GM19099 (cell line): ENCODE results near the gene CHCHD6.

ENCODE experiments used
- POLR2A ChIP-seq: IDR thresholded peaks from 3 replicates; pipeline ENCODE4 v1.6.1; 2011; ENCODE audit warnings: low read depth; ENCODE audit not compliant: insufficient read length; ENCODE audit errors: extremely low read depth

Gene CHCHD6

GRCh38 chr3:126976906-126977305 lies 272.9 kb downstream of the CHCHD6 start:
- no peak for TF ChIP-seq POLR2A

- no peak for TF ChIP-seq POLR2A
These were observed 273.8 kb downstream of the CHCHD6 start for GRCh38 chr3:126977821-126978220.

GRCh38 chr3:126978291-126978690 lies 274.3 kb downstream of the CHCHD6 start:
- no peak for TF ChIP-seq POLR2A

GRCh38 chr3:126979046-126979628 lies 275.1 kb downstream of the CHCHD6 start:
- no peak for TF ChIP-seq POLR2A

GRCh38 chr3:126980266-126980811 lies 276.3 kb downstream of the CHCHD6 start:
- TF ChIP-seq POLR2A: no peak

- no peak for TF ChIP-seq POLR2A
These were observed 278.1 kb downstream of the CHCHD6 start for GRCh38 chr3:126982126-126982470.

GRCh38 chr3:126982471-126983175 lies 278.6 kb downstream of the CHCHD6 start, which contains the start of gene PLXNA1:
Gene PLXNA1, plus strand, starts transcription at chr3:126983115. Its CDS starts 5,479 bp downstream, at chr3:126988594.
- peak; percentile 39 for TF ChIP-seq POLR2A

- TF ChIP-seq POLR2A: no peak
These were observed 279.2 kb downstream of the CHCHD6 start for GRCh38 chr3:126983276-126983652.

- no peak for TF ChIP-seq POLR2A
These were observed 279.8 kb downstream of the CHCHD6 start for GRCh38 chr3:126983653-126984390.

GRCh38 chr3:126984391-126985131 lies 280.5 kb downstream of the CHCHD6 start:
- no peak for TF ChIP-seq POLR2A

- TF ChIP-seq POLR2A: no peak
These were observed 281.3 kb downstream of the CHCHD6 start for GRCh38 chr3:126985132-126985985.

GRCh38 chr3:126986001-126986400 lies 282.0 kb downstream of the CHCHD6 start:
- no peak for TF ChIP-seq POLR2A

- TF ChIP-seq POLR2A: no peak
These were observed 283.1 kb downstream of the CHCHD6 start for GRCh38 chr3:126987129-126987528.

GRCh38 chr3:126987596-126987995 lies 283.6 kb downstream of the CHCHD6 start:
- TF ChIP-seq POLR2A: no peak
